Smooth muscle cell (in vitro differentiated cells): ENCODE results near the gene ZNF385C. TPM values are rescaled to one million over a fixed set of nuclear protein-coding genes. Genes with fewer than 3 reads are reported as not detected.
"Not testable (repeated sequence)": the region's sequence is repeated elsewhere in the genome, so short reads cannot be mapped to it uniquely, and the experiment has no call there.

Experiments
- DNase-seq: peaks from one replicate; lab custom pipeline; 2025; ENCODE audit not compliant: unreplicated experiment; lab: John Stamatoyannopoulos, UW
- H2AFZ ChIP-seq: fragments of 200-600 bp; sonication (generic); 2 replicates; pipeline ENCODE4 v1.6.0; 2016; ENCODE audit warnings: antibody characterized with exemption, low read depth, mild to moderate bottlenecking
- H3F3A ChIP-seq: fragments of 200-600 bp; sonication (generic); 2 replicates; pipeline ENCODE4 v1.6.0; 2017; ENCODE audit warnings: antibody characterized with exemption, low read depth
- H3K27ac ChIP-seq: fragments of 200-600 bp; sonication (generic); 2 replicates; pipeline ENCODE4 v1.5.1; 2016; ENCODE audit warnings: low read depth, mild to moderate bottlenecking
- H3K27me3 ChIP-seq: fragments of 200-600 bp; sonication (generic); 2 replicates; pipeline ENCODE4 v1.6.1; 2016; ENCODE audit warnings: low read depth, mild to moderate bottlenecking
- H3K36me3 ChIP-seq: fragments of 200-600 bp; sonication (generic); 2 replicates; pipeline ENCODE4 v1.5.1; 2016; ENCODE audit warnings: low read depth
- H3K4me1 ChIP-seq: fragments of 200-600 bp; sonication (generic); 2 replicates; pipeline ENCODE4 v1.5.1; 2016; ENCODE audit warnings: low read depth
- H3K4me2 ChIP-seq: fragments of 200-600 bp; sonication (generic); 2 replicates; pipeline ENCODE4 v1.6.0; 2016; ENCODE audit warnings: mild to moderate bottlenecking
- H3K4me3 ChIP-seq: fragments of 200-600 bp; sonication (generic); 2 replicates; pipeline ENCODE4 v1.5.1; 2016; ENCODE audit warnings: mild to moderate bottlenecking
- H3K79me2 ChIP-seq: fragments of 200-600 bp; sonication (generic); 2 replicates; pipeline ENCODE4 v1.6.0; 2016; ENCODE audit warnings: low read depth, mild to moderate bottlenecking
- H3K9ac ChIP-seq: fragments of 200-600 bp; sonication (generic); 2 replicates; pipeline ENCODE4 v1.6.0; 2016; ENCODE audit warnings: low read depth
- H3K9me3 ChIP-seq: fragments of 200-600 bp; sonication (generic); replicated peaks from 2 replicates; pipeline ENCODE4 v1.5.1; 2016; ENCODE audit warnings: low read depth
- H4K20me1 ChIP-seq: fragments of 200-600 bp; sonication (generic); 2 replicates; pipeline ENCODE4 v1.6.0; 2016; ENCODE audit warnings: low read depth
- CTCF ChIP-seq: fragments of 200-600 bp; sonication (generic); IDR thresholded peaks from 2 replicates; pipeline ENCODE4 v1.5.1; 2017; ENCODE audit warnings: borderline replicate concordance, mild to moderate bottlenecking, antibody characterized with exemption; ENCODE audit not compliant: insufficient read depth, poor library complexity, severe bottlenecking
- WGBS: methylation state at CpG from one replicate; pipeline ENCODE4 v1.1.7; 2016; ENCODE audit warnings: low lambda C conversion rate; 5-methylcytosine and 5-hydroxymethylcytosine counted together
- polyA plus RNA-seq: library from polyadenylated mRNA; unstranded; fragments of >200 nt; fragmentation: Nextera tagmentation; extraction: Ambion mirVana; gene quantifications from 2 replicates; pipeline ENCODE4 v1.2.1, GENCODE V29; 2016
- total RNA-seq: library from RNA; depleted of rRNA; stranded (reverse); fragments of >200 nt; gene quantifications from 2 replicates; pipeline ENCODE4 v1.2.3, GENCODE V29; 2014

Gene ZNF385C
- total and polyA plus RNA-seq, 2 experiments from 2014 or later = 0.45 to 0.70 TPM

DNA sequence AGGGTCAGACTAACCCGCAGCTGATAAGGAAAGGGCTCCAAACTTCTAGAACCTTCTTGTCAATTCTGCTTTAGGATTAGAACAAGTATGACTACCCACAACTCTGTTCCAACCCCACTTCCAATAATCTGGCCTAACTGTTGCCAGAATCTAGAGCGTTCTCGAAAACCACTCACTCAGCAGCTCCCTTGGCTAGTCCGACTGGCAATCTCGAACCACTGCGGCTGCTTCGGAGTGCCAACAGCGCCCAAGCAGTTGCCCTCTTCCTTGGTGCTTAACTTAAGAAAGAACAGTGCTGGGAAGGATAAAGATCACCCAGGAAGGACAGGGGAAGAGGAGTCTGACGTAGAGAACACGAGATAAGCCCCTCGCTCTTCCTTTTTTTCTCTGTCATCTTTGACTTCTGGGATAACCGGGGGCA, 81.9 kb downstream of the ZNF385C start:
- whole genome bisulfite sequencing = 10% methylated on average over 12 of the region's 12 CpGs
- no peak for TF ChIP-seq CTCF
- Histone ChIP-seq H4K20me1 (peaks cover 46% of the 10 kb centered on the region), H3F3A (no peaks in the 10 kb centered on the region), H2AFZ (peak overlapping the region; percentile 65), H3K4me3 (peak overlapping the region; percentile 89), H3K36me3 (no peaks in the 10 kb centered on the region), H3K9ac (peak overlapping the region; percentile 99), H3K27me3 (no peaks in the 10 kb centered on the region), H3K79me2 (peaks cover 71% of the 10 kb centered on the region), H3K4me2 (peak overlapping the region; percentile 97), H3K4me1 (peaks cover 25% of the 10 kb centered on the region), H3K9me3 (no peaks in the 10 kb centered on the region), H3K27ac (peak overlapping the region; percentile 97)
- no peak for DNase-seq

GRCh38 chr17:42013740-42014139, 84.5 kb downstream of the ZNF385C start:
- not testable (repeated sequence) for DNase-seq, H3F3A ChIP-seq, H3K36me3 ChIP-seq, H3K27me3 ChIP-seq, H3K9me3 ChIP-seq, H2AFZ ChIP-seq, H3K9ac ChIP-seq, H3K4me3 ChIP-seq, H3K27ac ChIP-seq, H3K4me2 ChIP-seq
- peaks cover 83% of the 10 kb centered on the region for H3K79me2 ChIP-seq
- H4K20me1 ChIP-seq = peaks cover 73% of the 10 kb centered on the region
- 98% methylated on average over 12 of the region's 12 CpGs for WGBS
- H3K4me1 ChIP-seq = peaks cover 15% of the 10 kb centered on the region

- H3K4me2 ChIP-seq, H3K4me1 ChIP-seq, DNase-seq, H3K27ac ChIP-seq, H3K36me3 ChIP-seq, H3K27me3 ChIP-seq, H3K9ac ChIP-seq, H2AFZ ChIP-seq, H3K4me3 ChIP-seq, H3K9me3 ChIP-seq, H3F3A ChIP-seq: not testable (repeated sequence)
- H3K79me2 ChIP-seq = peaks cover 97% of the 10 kb centered on the region
- peaks cover 87% of the 10 kb centered on the region for H4K20me1 ChIP-seq
- 77% methylated on average over 4 of the region's 4 CpGs for WGBS
Observed at GRCh38 chr17:42012363-42012762, 85.9 kb downstream of the ZNF385C start.

- H3K4me1 ChIP-seq = peaks cover 4% of the 10 kb centered on the region
- TF ChIP-seq CTCF = no peak
- H4K20me1 ChIP-seq = peaks cover 100% of the 10 kb centered on the region
- peaks cover 2% of the 10 kb centered on the region for H3F3A ChIP-seq
- H3K27ac ChIP-seq = peak overlapping the region; percentile 28
- H3K36me3 ChIP-seq = no peaks in the 10 kb centered on the region
- peaks cover 100% of the 10 kb centered on the region for H3K79me2 ChIP-seq
- H3K9me3 ChIP-seq = no peaks in the 10 kb centered on the region
- WGBS = 97% methylated on average over 3 of the region's 3 CpGs
- no peaks in the 10 kb centered on the region for H3K27me3 ChIP-seq
- H3K4me2 ChIP-seq = no peak overlapping the region
- H3K4me3 ChIP-seq = no peak overlapping the region
- DNase-seq = no peak
- no peak overlapping the region for H2AFZ ChIP-seq
- H3K9ac ChIP-seq = no peak overlapping the region
Observed at GRCh38 chr17:42010898-42011516, 87.3 kb downstream of the ZNF385C start.

GRCh38 chr17:42010266-42010680, 88.0 kb downstream of the ZNF385C start:
- not testable (repeated sequence) for H3K9me3 ChIP-seq, H3K4me2 ChIP-seq, H3F3A ChIP-seq, H3K4me3 ChIP-seq, H3K4me1 ChIP-seq, H3K9ac ChIP-seq, DNase-seq, H2AFZ ChIP-seq, H3K27ac ChIP-seq, H3K36me3 ChIP-seq, H3K27me3 ChIP-seq
- Histone ChIP-seq H4K20me1 (peaks cover 100% of the 10 kb centered on the region), H3K79me2 (peaks cover 100% of the 10 kb centered on the region)
- 84% methylated on average over 9 of the region's 9 CpGs for WGBS
